GM23248 (cell line): ENCODE measurements around the gene TLE5. TPM values are rescaled to one million over a fixed set of nuclear protein-coding genes. Genes with fewer than 3 reads are reported as not detected.

Experiments
- DNase-seq: peaks from one replicate; pipeline ENCODE4 v3.0.0-alpha.2; 2015
- H2AFZ ChIP-seq: fragments of 200-600 bp; sonication (generic); 2 replicates; pipeline ENCODE4 v1.6.1; 2016; ENCODE audit warnings: antibody characterized with exemption
- H3F3A ChIP-seq: fragments of 200-600 bp; sonication (generic); 2 replicates; pipeline ENCODE4 v1.6.1; 2016; ENCODE audit warnings: mild to moderate bottlenecking, antibody characterized with exemption, mixed run types; ENCODE audit not compliant: insufficient read depth
- H3K27ac ChIP-seq: fragments of 200-600 bp; sonication (generic); 2 replicates; pipeline ENCODE4 v1.5.1; 2016; ENCODE audit warnings: mild to moderate bottlenecking
- H3K27me3 ChIP-seq: fragments of 200-600 bp; sonication (generic); replicated peaks from 2 replicates; pipeline ENCODE4 v1.6.1; 2016; ENCODE audit warnings: mild to moderate bottlenecking; ENCODE audit not compliant: insufficient read depth
- H3K36me3 ChIP-seq: fragments of 200-600 bp; sonication (generic); 2 replicates; pipeline ENCODE4 v1.6.1; 2016; ENCODE audit warnings: low read depth, mild to moderate bottlenecking
- H3K4me1 ChIP-seq: fragments of 200-600 bp; sonication (generic); 2 replicates; pipeline ENCODE4 v1.6.1; 2016; ENCODE audit warnings: mild to moderate bottlenecking; ENCODE audit not compliant: insufficient read depth
- H3K4me2 ChIP-seq: fragments of 200-600 bp; sonication (generic); one replicate; pipeline ENCODE4 v1.6.1; 2016; ENCODE audit warnings: mild to moderate bottlenecking; ENCODE audit not compliant: unreplicated experiment
- H3K4me3 ChIP-seq: fragments of 200-600 bp; sonication (generic); 2 replicates; pipeline ENCODE4 v1.5.1; 2016; ENCODE audit warnings: mild to moderate bottlenecking
- H3K79me2 ChIP-seq: fragments of 200-600 bp; sonication (generic); 2 replicates; pipeline ENCODE4 v1.6.1; 2016; ENCODE audit warnings: mild to moderate bottlenecking; ENCODE audit not compliant: insufficient read depth
- H3K9ac ChIP-seq: fragments of 200-600 bp; sonication (generic); 2 replicates; pipeline ENCODE4 v1.6.1; 2016; ENCODE audit warnings: mild to moderate bottlenecking
- H3K9me2 ChIP-seq: fragments of 200-600 bp; sonication (generic); 2 replicates; pipeline ENCODE4 v1.6.1; 2016; ENCODE audit warnings: mixed run types, mild to moderate bottlenecking, moderate library complexity; ENCODE audit not compliant: insufficient read depth
- H3K9me3 ChIP-seq: fragments of 200-600 bp; sonication (generic); one replicate; pipeline ENCODE4 v1.6.1; 2017; ENCODE audit warnings: low read depth
- H4K20me1 ChIP-seq: fragments of 200-600 bp; sonication (generic); 2 replicates; pipeline ENCODE4 v1.6.0; 2016; ENCODE audit not compliant: insufficient read depth
- EZH2 ChIP-seq: fragments of 200-600 bp; sonication (generic); IDR thresholded peaks from 2 replicates; pipeline ENCODE4 v1.6.1; 2018; ENCODE audit warnings: antibody characterized with exemption, mild to moderate bottlenecking; ENCODE audit not compliant: insufficient read depth, poor library complexity, severe bottlenecking
- EZH2phosphoT487 ChIP-seq: fragments of 200-600 bp; sonication (generic); IDR thresholded peaks from 2 replicates; pipeline ENCODE4 v1.6.1; 2018; ENCODE audit warnings: antibody characterized with exemption, moderate library complexity, mild to moderate bottlenecking, low read depth; ENCODE audit not compliant: insufficient read depth
- WGBS, 2 experiments: methylation state at CpG; one replicate each; pipeline ENCODE4 v1.1.6; 2015 to 2017; ENCODE audit warnings: low lambda C conversion rate in 2 of 2, low coverage in 1 of 2; ENCODE audit errors: missing lambda C conversion rate in 2 of 2; 5-methylcytosine and 5-hydroxymethylcytosine counted together
- in situ Hi-C: fragments of 300-500 bp; cut with MboI; formaldehyde crosslinking; loops from 2 replicates; pipeline ENCODE4 v1.15.0; 2020
- polyA plus RNA-seq: library from polyadenylated mRNA; unstranded; fragments of >200 nt; fragmentation: Nextera tagmentation; extraction: Ambion mirVana; gene quantifications from 2 replicates; pipeline ENCODE4 v1.2.1, GENCODE V29; 2016
- total RNA-seq: library from RNA; depleted of rRNA; stranded (reverse); fragments of >200 nt; shearing (Covaris generic); gene quantifications from 2 replicates; pipeline ENCODE4 v1.2.3, GENCODE V29; 2014; rRNA removed

TLE5 gene, protein sequence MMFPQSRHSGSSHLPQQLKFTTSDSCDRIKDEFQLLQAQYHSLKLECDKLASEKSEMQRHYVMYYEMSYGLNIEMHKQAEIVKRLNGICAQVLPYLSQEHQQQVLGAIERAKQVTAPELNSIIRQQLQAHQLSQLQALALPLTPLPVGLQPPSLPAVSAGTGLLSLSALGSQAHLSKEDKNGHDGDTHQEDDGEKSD
- 254 and 337 TPM in 2 replicates for total RNA-seq
- polyA plus RNA-seq, result 133 and 157 TPM in 2 replicates

DNA sequence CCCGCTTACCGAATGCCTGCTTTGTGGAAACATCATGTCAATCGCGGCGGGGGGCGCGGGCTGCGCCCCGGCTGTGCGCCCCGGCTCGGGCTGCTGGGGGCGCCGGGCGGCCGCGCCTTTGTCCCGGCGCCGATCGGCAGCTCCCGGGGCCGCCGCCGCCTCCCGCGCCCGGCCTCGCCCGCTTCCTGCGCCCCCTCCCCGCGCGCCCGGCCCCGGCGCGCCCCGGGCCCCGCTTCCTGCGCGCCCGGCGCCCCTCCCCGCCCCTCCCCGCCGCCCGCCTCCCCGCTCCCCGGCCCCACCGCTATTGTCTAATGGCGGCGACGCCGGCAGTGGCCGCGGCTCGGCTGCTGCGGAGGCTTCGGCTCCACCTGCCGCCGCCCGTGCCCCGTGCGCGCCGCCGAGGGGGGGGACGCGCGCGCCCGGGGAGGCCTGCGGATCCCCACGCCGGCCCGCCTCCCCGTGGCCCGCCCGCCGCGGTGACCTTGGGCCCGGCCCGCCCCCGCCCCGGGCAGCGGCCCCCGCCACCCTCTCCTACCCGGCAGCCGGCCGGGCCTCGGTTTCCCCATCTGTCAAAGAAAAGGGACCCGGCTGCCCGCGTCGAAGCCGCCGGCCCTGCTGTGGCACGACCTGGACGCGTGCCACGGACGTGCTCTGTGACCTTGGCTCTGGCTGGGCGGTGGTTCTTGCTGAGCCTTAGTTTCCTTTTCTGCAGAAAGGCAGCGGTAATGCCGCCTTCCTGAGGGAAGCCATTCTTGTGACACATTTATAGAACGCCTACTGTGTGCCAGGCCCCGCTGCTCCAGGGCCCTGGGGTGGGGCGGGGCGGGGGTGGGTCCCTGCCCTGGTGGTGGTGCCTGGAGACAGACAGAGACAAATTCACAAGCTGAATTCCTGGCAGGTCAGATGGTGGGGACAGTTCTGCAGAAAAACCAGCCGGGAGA lies at the start of gene TLE5:
Gene TLE5 (minus strand): TSS at position 331 of the 941 bp plus-strand sequence. CDS start 295 bp downstream, at position 36.
- Histone ChIP-seq H3K9me2 (no peaks in the 10 kb centered on the region), H3K4me3 (peak within 1 kb of the TSS; percentile 78), H3K4me1 (no peaks in the 10 kb centered on the region), H3K4me2 (peak within 1 kb of the TSS; percentile 96), H3K27me3 (no peaks in the 10 kb centered on the region), H2AFZ (peak within 1 kb of the TSS; percentile 78), H3K27ac (peak within 1 kb of the TSS; percentile 16; the same call in 1 of the 2 replicates), H3K79me2 (peaks cover 35% of the 10 kb centered on the region), H3F3A (no peaks in the 10 kb centered on the region), H3K9me3 (no peaks in the 10 kb centered on the region), H4K20me1 (0 out of 2 replicates have a peak, but pooled peaks cover 4% of the 10 kb centered on the region), H3K9ac (peak within 1 kb of the TSS; percentile 88), H3K36me3 (0 out of 2 replicates have a peak, but pooled peaks cover 14% of the 10 kb centered on the region)
- in situ Hi-C loops, result no loop called here
- WGBS, 2 experiments, result 3 to 5% methylated on average over 19 to 55 of the region's 111 CpGs
- DNase-seq, result peak; percentile 79
- no peak for TF ChIP-seq EZH2phosphoT487
- TF ChIP-seq EZH2, result no peak

DNA sequence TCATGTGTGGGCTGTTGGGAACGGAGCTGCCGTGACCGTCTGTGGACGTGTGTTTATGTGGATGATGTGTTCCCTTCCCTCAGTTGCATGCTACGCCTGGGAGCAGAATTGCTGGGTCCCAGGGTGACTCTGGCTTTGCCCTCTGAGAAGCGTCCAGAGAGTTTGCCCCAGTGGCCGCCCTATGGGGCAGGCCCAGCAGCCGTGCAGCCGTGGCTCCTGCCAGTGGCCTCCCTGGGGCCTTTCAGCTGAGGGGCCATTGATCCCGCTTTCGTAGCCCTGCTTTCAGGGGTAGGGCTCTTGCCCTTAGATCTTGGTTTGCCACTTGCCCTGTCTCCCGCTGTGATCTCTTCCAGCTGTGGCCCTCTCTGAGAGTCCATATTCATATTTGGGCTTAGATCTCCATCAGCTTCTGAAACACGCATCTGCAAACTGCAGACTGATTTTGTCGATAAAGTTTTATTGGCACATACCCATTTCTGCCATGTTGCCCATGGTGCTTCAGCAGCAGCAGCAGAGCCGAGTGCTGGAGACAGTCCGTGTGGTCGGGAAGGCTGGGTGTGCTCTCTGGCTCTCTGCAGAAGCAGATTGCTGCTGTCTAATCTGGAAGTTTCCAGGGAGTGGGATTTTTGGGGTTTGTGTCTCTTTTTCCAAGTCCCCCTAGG lies 49.4 kb upstream of the TLE5 start:
- no peak for DNase-seq
- 96% methylated on average over 17 of the region's 17 CpGs for WGBS, 2 experiments

DNA sequence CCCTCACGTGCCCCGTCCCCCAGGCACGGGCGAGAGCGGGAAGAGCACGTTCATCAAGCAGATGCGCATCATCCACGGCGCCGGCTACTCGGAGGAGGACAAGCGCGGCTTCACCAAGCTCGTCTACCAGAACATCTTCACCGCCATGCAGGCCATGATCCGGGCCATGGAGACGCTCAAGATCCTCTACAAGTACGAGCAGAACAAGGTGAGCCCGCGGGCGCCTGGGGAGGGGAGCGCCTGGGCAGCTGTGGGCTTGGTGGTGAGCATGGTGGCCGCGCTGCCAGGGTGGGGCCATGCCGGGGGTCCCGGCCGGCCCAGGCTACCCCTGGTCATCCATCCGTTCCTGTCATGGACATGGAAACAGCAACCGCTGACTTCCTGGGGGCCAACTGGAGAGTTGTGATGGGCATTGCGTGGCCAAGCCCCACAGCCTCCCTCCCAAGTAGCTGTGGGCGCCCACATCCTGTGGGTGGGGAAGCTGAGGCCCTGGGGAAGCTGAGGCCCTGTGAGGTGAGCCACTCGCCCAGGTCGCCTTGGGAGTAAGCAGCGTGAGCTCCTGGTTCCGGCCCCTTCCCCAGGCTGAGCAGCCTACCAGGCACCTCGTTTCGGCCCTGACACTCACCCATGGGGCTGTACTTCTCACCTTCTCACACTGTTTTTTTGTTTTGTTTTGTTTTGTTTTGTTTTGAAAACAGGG lies 48.0 kb upstream of the TLE5 start:
- DNase-seq, result no peak
- no peaks in the 10 kb centered on the region for H3K4me1 ChIP-seq
- H3F3A ChIP-seq, result no peaks in the 10 kb centered on the region
- H3K9me3 ChIP-seq, result no peaks in the 10 kb centered on the region
- no peaks in the 10 kb centered on the region for H3K9me2 ChIP-seq
- in situ Hi-C loops, result no loop called here
- peaks cover 99% of the 10 kb centered on the region for H3K79me2 ChIP-seq
- no peak overlapping the region for H2AFZ ChIP-seq
- no peaks in the 10 kb centered on the region for H3K27me3 ChIP-seq
- WGBS, 2 experiments, result 93 to 94% methylated on average over 29 to 37 of the region's 37 CpGs
- H3K9ac ChIP-seq, result no peak overlapping the region
- H4K20me1 ChIP-seq, result no peaks in the 10 kb centered on the region; the same call in 1 of the 2 replicates
- H3K36me3 ChIP-seq, result no peaks in the 10 kb centered on the region
- H3K4me3 ChIP-seq, result no peak overlapping the region
- H3K4me2 ChIP-seq, result no peak overlapping the region
- no peak for TF ChIP-seq EZH2
- no peak for TF ChIP-seq EZH2phosphoT487
- no peak overlapping the region for H3K27ac ChIP-seq

More for the DNA sequence above, 49.4 kb upstream of the TLE5 start:
- Histone ChIP-seq H3K9me2 (no peaks in the 10 kb centered on the region), H3K9me3 (no peaks in the 10 kb centered on the region), H2AFZ (no peak overlapping the region), H3K9ac (no peak overlapping the region), H3K27me3 (no peaks in the 10 kb centered on the region), H3K79me2 (peaks cover 87% of the 10 kb centered on the region), H3F3A (no peaks in the 10 kb centered on the region), H3K36me3 (no peaks in the 10 kb centered on the region), H3K4me1 (no peaks in the 10 kb centered on the region), H3K4me3 (no peak overlapping the region), H3K4me2 (no peak overlapping the region), H4K20me1 (no peaks in the 10 kb centered on the region; the same call in 1 of the 2 replicates), H3K27ac (no peak overlapping the region)
- TF ChIP-seq EZH2 (no peak), EZH2phosphoT487 (no peak)
- in situ Hi-C loops, result no loop called here
